ENCODE data around the gene TIGD3. TPM values are rescaled to one million over a fixed set of nuclear protein-coding genes. Genes with fewer than 3 reads are reported as not detected.

Gene TIGD3
- total and polyA plus RNA-seq, 2 of the 13 experiments (the other 11 are each of a cell fraction or from before 2014, with no cell fraction given) = 0.49 to 4.9 TPM

- CTCF ChIA-PET (ENCODE audit: low intra/inter-chr PET ratio, low total read pairs) = no interaction called here
- H3K4me1 ChIP-seq (ENCODE audit: insufficient read depth, low read length) = peaks cover 85% of the 10 kb centered on the region
Observed at GRCh38 chr11:65379698-65380459, 25.3 kb downstream of the TIGD3 start.

GRCh38 chr11:65380460-65381119, 26.0 kb downstream of the TIGD3 start:
- intact Hi-C loops (cut with micrococcal nuclease; ENCODE audit: unreplicated experiment) (no loop called here), in situ Hi-C loops (cut with HindIII; ENCODE audit: extremely low pct_ligation_motif_present, low pct_unique_long_range_greater_than_20kb) (loop anchor here (5.0 kb wide), 1 partner anchor 37 kb away; no protein-coding TSS in a partner anchor)
- H3K9ac ChIP-seq (ENCODE audit: insufficient read depth, low read depth, low read length) = 0 out of 2 replicates have a peak overlapping the region, but pooled peaks have one; percentile 17
- ChIA-PET CTCF (ENCODE audit: low intra/inter-chr PET ratio, low total read pairs) (no interaction called here), POLR2A (interaction anchor here (1.2 to 16.8 kb wide), 6 partner anchors 10 to 127 kb away, joined by 4 to 433 read pairs (median 26); partner anchors contain the start of genes MALAT1 and NEAT1)
- no peaks in the 10 kb centered on the region for H3K36me3 ChIP-seq (replicated peaks in 1 of 2; ENCODE audit: control insufficient read depth in 1 of 2, insufficient read depth in 2 of 2, low read length in 2 of 2)
- peak overlapping the region; percentile 95 for H3K4me2 ChIP-seq (ENCODE audit: low read depth, low read length)
- H3K27ac ChIP-seq (ENCODE audit: extremely low read length, insufficient read depth, low read length) = no peak overlapping the region
- H3K9me3 ChIP-seq (ENCODE audit: low read length) = no peaks in the 10 kb centered on the region
- DNase-seq (ENCODE audit: low spot score) = no peak
- H3K27me3 ChIP-seq (ENCODE audit: control insufficient read depth in 1 of 2, insufficient read depth in 2 of 2, low read length in 2 of 2) = no peaks in the 10 kb centered on the region; a peak in 1 of 5 replicates
- no peak overlapping the region; a peak in 1 of 6 replicates for H3K4me3 ChIP-seq (replicated peaks in 1 of 3; ENCODE audit: insufficient read depth in 1 of 3, low read depth in 2 of 3, low read length in 3 of 3)
- FAIRE-seq = no peak
- peaks cover 85% of the 10 kb centered on the region for H3K4me1 ChIP-seq (ENCODE audit: insufficient read depth, low read length)
- no TSS peak for BruUV-seq (replicated peaks)
- no peak overlapping the region for H2AFZ ChIP-seq (ENCODE audit: low read length)
- no peaks in the 10 kb centered on the region for H4K20me1 ChIP-seq (ENCODE audit: insufficient read depth, low read length)
- no peaks in the 10 kb centered on the region for H3K79me2 ChIP-seq (ENCODE audit: insufficient read depth, low read length)
- WGBS (ENCODE audit: low lambda C conversion rate) = 57% methylated on average over 9 of the region's 16 CpGs
- ATAC-seq = no peak
- TF ChIP-seq ZNF235 (CRISPR knock-in tag; IDR thresholded peaks at IDR 0.05; ENCODE audit: borderline replicate concordance) = no peak
- TF ChIP-seq FOXM1 (CRISPR knock-in tag; IDR thresholded peaks at IDR 0.05) = no peak
- 0 out of 2 replicates have a peak, but pooled peaks have one; percentile 23 for TF ChIP-seq HNF4A (CRISPR knock-in tag; IDR thresholded peaks at IDR 0.05)
- 0 out of 2 replicates have a peak, but pooled peaks have one; percentile 27 for TF ChIP-seq ZNF891 (CRISPR knock-in tag; IDR thresholded peaks at IDR 0.05)
- no peak for TF ChIP-seq SIX4 (CRISPR knock-in tag; IDR thresholded peaks at IDR 0.05)
- TF ChIP-seq DPF2 (CRISPR knock-in tag; IDR thresholded peaks at IDR 0.05; ENCODE audit: borderline replicate concordance, low read depth) = no peak
- peak; percentile 55 for TF ChIP-seq ZNF687 (CRISPR knock-in tag; IDR thresholded peaks at IDR 0.05)

More at GRCh38 chr11:65379698-65380459, 25.3 kb downstream of the TIGD3 start:
- TF ChIP-seq ZNF782 (CRISPR knock-in tag; IDR thresholded peaks at IDR 0.05; ENCODE audit: borderline replicate concordance) (no peak), ISL2 (CRISPR knock-in tag; IDR thresholded peaks at IDR 0.05) (no peak)
- TF ChIP-seq, protein P1, sequence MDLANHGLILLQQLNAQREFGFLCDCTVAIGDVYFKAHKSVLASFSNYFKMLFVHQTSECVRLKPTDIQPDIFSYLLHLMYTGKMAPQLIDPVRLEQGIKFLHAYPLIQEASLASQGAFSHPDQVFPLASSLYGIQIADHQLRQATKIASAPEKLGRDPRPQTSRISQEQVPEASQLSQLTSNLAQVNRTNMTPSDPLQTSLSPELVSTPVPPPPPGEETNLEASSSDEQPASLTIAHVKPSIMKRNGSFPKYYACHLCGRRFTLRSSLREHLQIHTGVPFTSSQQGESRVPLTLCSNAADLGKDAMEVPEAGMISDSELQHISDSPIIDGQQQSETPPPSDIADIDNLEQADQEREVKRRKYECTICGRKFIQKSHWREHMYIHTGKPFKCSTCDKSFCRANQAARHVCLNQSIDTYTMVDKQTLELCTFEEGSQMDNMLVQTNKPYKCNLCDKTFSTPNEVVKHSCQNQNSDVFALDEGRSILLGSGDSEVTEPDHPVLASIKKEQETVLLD (CRISPR knock-in tag; IDR thresholded peaks at IDR 0.05; ENCODE audit: low read depth) = no peak
- 100% methylated on average over 9 of the region's 13 CpGs for WGBS (ENCODE audit: low lambda C conversion rate)
- no peak overlapping the region for H3K9ac ChIP-seq (ENCODE audit: insufficient read depth, low read depth, low read length)
- no peaks in the 10 kb centered on the region for H3K36me3 ChIP-seq (replicated peaks in 1 of 2; ENCODE audit: control insufficient read depth in 1 of 2, insufficient read depth in 2 of 2, low read length in 2 of 2)
- H3K4me3 ChIP-seq (replicated peaks in 1 of 3; ENCODE audit: insufficient read depth in 1 of 3, low read depth in 2 of 3, low read length in 3 of 3) = no peak overlapping the region
- POLR2A ChIA-PET = interaction anchor here (0.9 to 16.8 kb wide), 8 partner anchors 9 to 128 kb away, joined by 3 to 433 read pairs (median 14); partner anchors contain the start of genes MALAT1 and NEAT1
- H3K27ac ChIP-seq (ENCODE audit: extremely low read length, insufficient read depth, low read length) = no peak overlapping the region
- H4K20me1 ChIP-seq (ENCODE audit: insufficient read depth, low read length) = no peaks in the 10 kb centered on the region
- H2AFZ ChIP-seq (ENCODE audit: low read length) = no peak overlapping the region
- intact Hi-C loops (cut with micrococcal nuclease; ENCODE audit: unreplicated experiment) = no loop called here
- in situ Hi-C loops (cut with HindIII; ENCODE audit: extremely low pct_ligation_motif_present, low pct_unique_long_range_greater_than_20kb) = loop anchor here (5.0 kb wide), 1 partner anchor 37 kb away; no protein-coding TSS in a partner anchor
- H3K4me2 ChIP-seq (ENCODE audit: low read depth, low read length) = no peak overlapping the region
- FAIRE-seq (no peak), DNase-seq (ENCODE audit: low spot score) (no peak), ATAC-seq (no peak)
- H3K79me2 ChIP-seq (ENCODE audit: insufficient read depth, low read length) = no peaks in the 10 kb centered on the region
- H3K27me3 ChIP-seq (ENCODE audit: control insufficient read depth in 1 of 2, insufficient read depth in 2 of 2, low read length in 2 of 2) = peaks cover 0 to 2% of the 10 kb centered on the region in 2 experiments; a peak in 3 of 5 replicates
- H3K9me3 ChIP-seq (ENCODE audit: low read length) = no peaks in the 10 kb centered on the region
- BruUV-seq (replicated peaks) = no TSS peak
